Activated B cell treated with CpG ODN at 0.5 μM for 24 hours (primary cell): ENCODE data around the gene CCT6B. TPM values are rescaled to one million over a fixed set of nuclear protein-coding genes. Genes with fewer than 3 reads are reported as not detected.
"Not testable (repeated sequence)": the region's sequence is repeated elsewhere in the genome, so short reads cannot be mapped to it uniquely, and the experiment has no call there.

Source experiments
- ATAC-seq: fragments of 200-7000 bp; cut with Tn5 transposase; one replicate; pipeline ENCODE4 v1.10.0; 2021; ENCODE audit warnings: low read depth, mild to moderate bottlenecking, moderate library complexity
- CTCF ChIA-PET: fragments of 350-600 bp; sonication (Branson Sonifier 250); formaldehyde crosslinking; loops from one replicate; lab custom pipeline; 2021; ENCODE audit warnings: antibody characterized with exemption; lab: Charles Lee
- POLR2A ChIA-PET: fragments of 350-600 bp; sonication (Branson Sonifier 250); formaldehyde crosslinking; loops from one replicate; lab custom pipeline; 2021; ENCODE audit warnings: antibody characterized with exemption; lab: Charles Lee
- DNase-seq: peaks from one replicate; pipeline ENCODE4 v3.0.0; 2022
- H3K27ac Mint-ChIP-seq: one replicate; pipeline ENCODE4 v1.8.0; 2020; ENCODE audit warnings: mixed read lengths
- H3K27me3 Mint-ChIP-seq: one replicate; pipeline ENCODE4 v1.8.0; 2021; ENCODE audit warnings: mixed read lengths
- H3K36me3 Mint-ChIP-seq: one replicate; pipeline ENCODE4 v1.8.0; 2021; ENCODE audit warnings: low read depth, mixed read lengths
- H3K4me1 Mint-ChIP-seq: one replicate; pipeline ENCODE4 v1.8.0; 2021; ENCODE audit warnings: mixed read lengths
- H3K4me3 Mint-ChIP-seq: one replicate; pipeline ENCODE4 v1.8.0; 2020; ENCODE audit warnings: mild to moderate bottlenecking, mixed read lengths
- H3K9me3 Mint-ChIP-seq: one replicate; pipeline ENCODE4 v1.8.0; 2020; ENCODE audit warnings: mixed read lengths
- intact Hi-C: fragments of 100-400 bp; cut with micrococcal nuclease; formaldehyde crosslinking; loops from one replicate; pipeline ENCODE4 v1.15.1; 2024
- total RNA-seq: library from RNA; stranded (reverse); gene quantifications from 2 replicates; pipeline ENCODE4 v1.2.3, GENCODE V29; 2022
- TF ChIP-seq, protein P1 (sequence below): fragments of 200-600 bp; IDR thresholded peaks from one replicate; pipeline ENCODE4 v1.8.0; 2022; ENCODE audit warnings: antibody characterized with exemption, mild to moderate bottlenecking

CCT6B gene
- total RNA-seq, 1 donor from 2014 or later: 2.1 TPM

DNA sequence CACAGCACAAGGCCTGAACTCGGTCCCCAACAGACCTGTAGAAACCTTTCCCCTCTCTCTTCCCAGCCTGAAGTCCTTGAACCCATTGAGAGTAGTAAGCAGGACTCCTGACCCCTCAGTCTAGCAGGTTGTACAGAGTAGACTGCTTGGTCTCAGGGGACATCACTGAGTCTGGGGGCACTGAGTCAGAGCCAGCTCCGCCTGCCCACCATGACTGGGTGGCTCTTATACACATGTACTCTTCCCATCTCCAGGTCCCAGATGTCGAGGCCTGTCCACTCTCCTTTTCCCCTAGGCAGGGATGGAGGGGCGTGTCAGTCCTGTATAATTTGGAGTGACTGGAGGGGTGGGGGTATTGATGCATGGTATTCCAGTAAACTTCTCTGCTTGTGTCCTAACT is 42.5 kb upstream of the CCT6B start:
- ChIA-PET CTCF (no interaction called here), POLR2A (no interaction called here)
- Mint-ChIP-seq H3K4me3 (no peak overlapping the region), H3K27me3 (no peaks in the 10 kb centered on the region), H3K27ac (no peak overlapping the region), H3K9me3 (no peaks in the 10 kb centered on the region), H3K36me3 (peaks cover 68% of the 10 kb centered on the region), H3K4me1 (no peaks in the 10 kb centered on the region)
- TF ChIP-seq, protein P1, sequence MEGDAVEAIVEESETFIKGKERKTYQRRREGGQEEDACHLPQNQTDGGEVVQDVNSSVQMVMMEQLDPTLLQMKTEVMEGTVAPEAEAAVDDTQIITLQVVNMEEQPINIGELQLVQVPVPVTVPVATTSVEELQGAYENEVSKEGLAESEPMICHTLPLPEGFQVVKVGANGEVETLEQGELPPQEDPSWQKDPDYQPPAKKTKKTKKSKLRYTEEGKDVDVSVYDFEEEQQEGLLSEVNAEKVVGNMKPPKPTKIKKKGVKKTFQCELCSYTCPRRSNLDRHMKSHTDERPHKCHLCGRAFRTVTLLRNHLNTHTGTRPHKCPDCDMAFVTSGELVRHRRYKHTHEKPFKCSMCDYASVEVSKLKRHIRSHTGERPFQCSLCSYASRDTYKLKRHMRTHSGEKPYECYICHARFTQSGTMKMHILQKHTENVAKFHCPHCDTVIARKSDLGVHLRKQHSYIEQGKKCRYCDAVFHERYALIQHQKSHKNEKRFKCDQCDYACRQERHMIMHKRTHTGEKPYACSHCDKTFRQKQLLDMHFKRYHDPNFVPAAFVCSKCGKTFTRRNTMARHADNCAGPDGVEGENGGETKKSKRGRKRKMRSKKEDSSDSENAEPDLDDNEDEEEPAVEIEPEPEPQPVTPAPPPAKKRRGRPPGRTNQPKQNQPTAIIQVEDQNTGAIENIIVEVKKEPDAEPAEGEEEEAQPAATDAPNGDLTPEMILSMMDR: no peak
- intact Hi-C loops: no loop called here
- ATAC-seq: no peak
- no peak for DNase-seq

DNA sequence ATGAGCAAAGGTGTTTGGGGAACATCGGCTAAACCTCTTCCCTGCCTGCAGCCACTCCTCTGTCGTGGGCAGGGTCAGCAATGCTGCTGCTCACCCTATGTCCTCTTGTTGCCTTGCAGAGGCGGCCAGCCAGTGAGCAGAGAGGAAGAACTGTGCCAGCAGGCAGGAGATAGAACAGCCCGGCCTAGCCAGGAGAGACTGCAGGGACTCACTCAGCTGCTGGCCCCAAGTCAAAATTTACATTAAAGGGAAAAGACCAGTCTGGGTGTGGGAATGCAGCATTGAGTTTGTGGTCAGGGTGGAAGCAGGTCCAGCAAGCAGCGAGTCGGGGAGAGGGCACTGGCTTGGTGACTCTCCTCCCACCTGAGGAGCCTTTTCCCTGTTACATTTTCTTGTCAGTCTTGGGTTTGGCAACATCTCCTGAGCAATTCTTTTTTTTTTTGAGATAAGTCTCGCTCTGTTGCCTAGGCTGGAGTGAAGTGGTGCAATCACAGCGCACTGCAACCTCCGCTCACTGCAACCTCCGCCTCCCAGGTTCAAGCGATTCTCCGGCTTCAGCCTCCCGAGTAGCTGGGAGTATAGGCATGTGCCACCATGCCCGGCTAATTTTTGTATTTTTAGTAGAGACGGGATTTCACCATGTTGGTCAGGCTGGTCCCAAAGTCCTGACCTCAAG is 41.8 kb upstream of the CCT6B start:
- H3K36me3 Mint-ChIP-seq: peaks cover 70% of the 10 kb centered on the region
- DNase-seq (no peak), ATAC-seq (no peak)
- no peaks in the 10 kb centered on the region for H3K27me3 Mint-ChIP-seq
- peaks cover 4% of the 10 kb centered on the region for H3K4me1 Mint-ChIP-seq
- H3K27ac Mint-ChIP-seq: no peak overlapping the region
- no peaks in the 10 kb centered on the region for H3K9me3 Mint-ChIP-seq
- ChIA-PET CTCF (interaction anchor here (1.9 kb wide), 1 partner anchor 117 kb away, joined by 5 read pairs; the partner anchor contains the start of gene RAD51D), POLR2A (no interaction called here)
- no peak overlapping the region for H3K4me3 Mint-ChIP-seq
- TF ChIP-seq, protein P1: no peak
- intact Hi-C loops: no loop called here

DNA sequence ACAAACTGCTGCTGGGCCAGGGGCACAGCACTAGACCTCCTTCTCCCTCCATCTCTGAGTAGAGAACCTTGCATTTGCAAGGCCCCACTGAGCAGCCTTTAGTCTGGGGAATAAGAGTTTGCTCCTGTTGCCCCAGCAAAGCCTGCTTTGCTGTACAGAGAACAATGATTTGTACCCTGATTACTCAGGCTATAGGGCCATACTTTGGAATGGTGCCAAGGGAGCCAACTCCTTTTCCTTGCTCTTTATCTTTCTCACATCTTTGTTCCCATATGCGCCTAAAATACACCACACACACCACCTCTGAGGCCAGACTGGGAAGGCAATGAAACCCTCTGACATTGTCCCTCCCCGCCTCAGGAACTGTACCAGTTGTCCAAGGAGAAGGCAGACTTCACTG is 40.3 kb upstream of the CCT6B start:
- POLR2A ChIA-PET: no interaction called here
- CTCF ChIA-PET: interaction anchor here (1.9 kb wide), 1 partner anchor 118 kb away, joined by 5 read pairs; the partner anchor contains the start of gene RAD51D
- intact Hi-C loops: no loop called here

DNA sequence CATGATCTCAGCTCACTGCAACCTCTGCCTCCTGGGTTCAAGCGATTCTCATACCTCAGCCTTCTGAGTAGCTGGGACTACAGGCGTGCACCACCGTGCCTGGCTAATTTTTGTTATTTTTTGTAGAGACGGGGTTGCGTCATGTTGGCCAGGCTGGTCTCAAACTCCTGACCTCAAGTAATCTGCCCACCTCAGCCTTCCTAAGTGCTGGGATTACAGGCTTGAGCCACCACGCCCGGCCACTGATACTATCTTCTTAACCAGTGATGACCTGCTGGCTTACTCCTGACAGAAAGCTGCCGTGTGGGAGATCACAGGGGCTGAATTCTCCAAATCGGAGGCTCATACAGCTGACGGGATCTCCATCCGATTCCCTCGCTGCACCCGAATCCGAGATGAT is 39.7 kb upstream of the CCT6B start:
- POLR2A ChIA-PET: interaction anchor here (0.6 kb wide), 1 partner anchor 40 kb away, joined by 3 read pairs; the partner anchor contains the start of gene CCT6B
- CTCF ChIA-PET: interaction anchor here (0.9 to 2.5 kb wide), 2 partner anchors 89 to 121 kb away, joined by 4 to 16 read pairs; partner anchors contain the start of gene FNDC8
- H3K27me3 Mint-ChIP-seq, H3K4me3 Mint-ChIP-seq, H3K27ac Mint-ChIP-seq, intact Hi-C loops, H3K9me3 Mint-ChIP-seq, ATAC-seq, DNase-seq, H3K4me1 Mint-ChIP-seq: not testable (repeated sequence)
- H3K36me3 Mint-ChIP-seq: peaks cover 72% of the 10 kb centered on the region

More for the DNA sequence above, 40.3 kb upstream of the CCT6B start:
- peaks cover 4% of the 10 kb centered on the region for H3K4me1 Mint-ChIP-seq
- TF ChIP-seq, protein P1: no peak
- no peak overlapping the region for H3K4me3 Mint-ChIP-seq
- DNase-seq: no peak
- H3K27me3 Mint-ChIP-seq: no peaks in the 10 kb centered on the region
- no peaks in the 10 kb centered on the region for H3K9me3 Mint-ChIP-seq
- H3K36me3 Mint-ChIP-seq: peaks cover 67% of the 10 kb centered on the region
- no peak for ATAC-seq
- no peak overlapping the region for H3K27ac Mint-ChIP-seq

DNA sequence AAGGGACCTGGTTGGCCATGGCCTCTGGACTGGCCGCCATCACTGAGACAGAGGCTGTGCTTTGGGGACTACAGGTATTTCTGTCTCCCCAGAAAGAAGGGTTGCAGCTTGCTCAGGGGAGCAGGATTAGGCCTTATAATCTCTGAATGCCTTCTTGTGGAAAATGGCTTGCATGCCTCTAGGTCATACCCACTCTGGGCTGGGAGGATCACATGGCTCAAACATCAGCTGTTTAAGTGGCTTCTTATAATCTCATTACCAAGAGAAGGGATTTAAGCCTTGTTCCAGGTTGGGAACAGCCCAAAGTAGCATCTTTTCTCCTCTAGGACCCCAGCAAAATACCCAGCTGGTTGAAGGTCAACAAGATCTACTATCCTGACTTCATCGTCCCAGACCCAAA is 38.2 kb upstream of the CCT6B start:
- ATAC-seq: no peak
- peaks cover 4% of the 10 kb centered on the region for H3K4me1 Mint-ChIP-seq
- H3K9me3 Mint-ChIP-seq: no peaks in the 10 kb centered on the region
- peaks cover 77% of the 10 kb centered on the region for H3K36me3 Mint-ChIP-seq
- CTCF ChIA-PET: interaction anchor here (0.9 to 4.5 kb wide), 7 partner anchors 23 to 120 kb away, joined by 3 to 53 read pairs (median 5); partner anchors contain the start of genes RAD51D and RFFL
- H3K4me3 Mint-ChIP-seq: no peak overlapping the region
- TF ChIP-seq, protein P1: no peak
- intact Hi-C loops: loop anchor here (2.0 to 5.0 kb wide), 3 partner anchors 48 to 541 kb away; no protein-coding TSS in a partner anchor
- POLR2A ChIA-PET: interaction anchor here (0.8 to 1.7 kb wide), 3 partner anchors 64 to 94 kb away, joined by 3 to 6 read pairs (median 3); partner anchors contain the start of gene RFFL
- DNase-seq: no peak
- H3K27me3 Mint-ChIP-seq: no peaks in the 10 kb centered on the region
- no peak overlapping the region for H3K27ac Mint-ChIP-seq
